ENCODE data around the gene RUFY3. TPM values are rescaled to one million over a fixed set of nuclear protein-coding genes. Genes with fewer than 3 reads are reported as not detected.

The RUFY3 gene
- total and polyA plus RNA-seq, 2 of the 13 experiments (the other 11 are each of a cell fraction or from before 2014, with no cell fraction given): 17.9 to 25.3 TPM

- TF ChIP-seq SNAI1 (CRISPR knock-in tag; IDR thresholded peaks at IDR 0.05; ENCODE audit: borderline replicate concordance) (no peak), YY1 (IDR thresholded peaks at IDR 0.05; ENCODE audit: insufficient read depth, insufficient replicate concordance, low read depth, low read length) (no peak), MZF1 (CRISPR knock-in tag; IDR thresholded peaks at IDR 0.05; ENCODE audit: borderline replicate concordance) (no peak), XRCC5 (optimal IDR thresholded peaks at IDR 0.05; ENCODE audit: low read length) (peak; percentile 28), HNRNPLL (IDR thresholded peaks at IDR 0.05; ENCODE audit: low read depth, low read length, poor library complexity, severe bottlenecking) (peak; percentile 86), NR2F6 (IDR thresholded peaks at IDR 0.05) (no peak), NR2F6 (CRISPR knock-in tag; IDR thresholded peaks at IDR 0.05) (no peak), DMAP1 (CRISPR knock-in tag; IDR thresholded peaks at IDR 0.05) (peak; percentile 76), KDM5B (CRISPR knock-in tag; IDR thresholded peaks at IDR 0.05; ENCODE audit: borderline replicate concordance) (peak; percentile 76; the same call in 1 of the 2 replicates), ZNF609 (CRISPR knock-in tag; IDR thresholded peaks at IDR 0.05; ENCODE audit: borderline replicate concordance) (no peak), ARNT (IDR thresholded peaks at IDR 0.05) (no peak), ATF2 (CRISPR knock-in tag; IDR thresholded peaks at IDR 0.05) (peak; percentile 59; the same call in 1 of the 2 replicates), TBP (CRISPR knock-in tag; IDR thresholded peaks at IDR 0.05) (no peak), MTA1 (CRISPR knock-in tag; IDR thresholded peaks at IDR 0.05; ENCODE audit: borderline replicate concordance) (no peak), ZBTB34 (CRISPR knock-in tag; IDR thresholded peaks at IDR 0.05) (no peak), ZNF512B (CRISPR knock-in tag; IDR thresholded peaks at IDR 0.05; ENCODE audit: borderline replicate concordance) (no peak)
These were observed 16.4 kb upstream of the RUFY3 start (continued) for GRCh38 chr4:70705183-70706043.
